Keratinocyte (primary cell): ENCODE measurements around the gene NRG3. TPM values are rescaled to one million over a fixed set of nuclear protein-coding genes. Genes with fewer than 3 reads are reported as not detected.

Source experiments
- DNase-seq: peaks from one replicate; pipeline ENCODE4 v3.0.0-alpha.2; 2011; ENCODE audit warnings: low read depth, missing footprints, low spot score
- FAIRE-seq: peaks from 2 replicates; lab custom pipeline; 2011; peaks lifted over from hg19 to GRCh38; lab: Jason Lieb, UNC
- H2AFZ ChIP-seq: 2 replicates; pipeline ENCODE4 v1.6.0; 2012; ENCODE audit warnings: low read length, control low read depth, inconsistent platforms; ENCODE audit not compliant: control insufficient read depth
- H3K27ac ChIP-seq: 2 replicates; pipeline ENCODE4 v1.5.1; 2011; ENCODE audit warnings: low read length; ENCODE audit not compliant: control insufficient read depth, insufficient read depth
- H3K27me3 ChIP-seq: 3 replicates; pipeline ENCODE4 v1.6.0; 2011; ENCODE audit warnings: low read length; ENCODE audit not compliant: control insufficient read depth, insufficient read depth; ENCODE audit errors: extremely low read depth
- H3K36me3 ChIP-seq, 2 experiments: 2 replicates in 1 of 2; 3 replicates in 1 of 2; pipeline ENCODE4 v1.5.1; 2011; ENCODE audit warnings: low read length in 2 of 2, mild to moderate bottlenecking in 1 of 2; ENCODE audit not compliant: control insufficient read depth in 2 of 2, insufficient read depth in 2 of 2; ENCODE audit errors: extremely low read depth in 1 of 2
- H3K4me1 ChIP-seq: 3 replicates; pipeline ENCODE4 v1.5.1; 2011; ENCODE audit warnings: low read length; ENCODE audit not compliant: control insufficient read depth, insufficient read depth; ENCODE audit errors: extremely low read depth
- H3K4me2 ChIP-seq: 3 replicates; pipeline ENCODE4 v1.6.0; 2011; ENCODE audit warnings: low read depth, low read length; ENCODE audit not compliant: control insufficient read depth, insufficient read depth; ENCODE audit errors: extremely low read depth
- H3K4me3 ChIP-seq, 3 experiments: fragments of 200-600 bp in 1 of 3; sonication (generic) in 1 of 3; 2 replicates in 2 of 3; 3 replicates in 1 of 3; pipeline ENCODE4 v1.5.1; 2011 to 2016; ENCODE audit warnings: low read length in 3 of 3, mild to moderate bottlenecking in 3 of 3, control low read depth in 2 of 3, inconsistent platforms in 1 of 3, low read depth in 1 of 3, mixed read lengths in 1 of 3, mixed run types in 1 of 3, moderate library complexity in 1 of 3; ENCODE audit not compliant: control insufficient read depth in 2 of 3, insufficient read depth in 2 of 3; ENCODE audit errors: extremely low read depth in 1 of 3
- H3K79me2 ChIP-seq: 2 replicates; pipeline ENCODE4 v1.6.0; 2012; ENCODE audit warnings: low read length; ENCODE audit not compliant: control insufficient read depth, insufficient read depth
- H3K9ac ChIP-seq: 3 replicates; pipeline ENCODE4 v1.6.0; 2011; ENCODE audit warnings: low read length; ENCODE audit not compliant: control insufficient read depth, insufficient read depth; ENCODE audit errors: extremely low read depth
- H3K9me1 ChIP-seq: 3 replicates; pipeline ENCODE4 v1.6.0; 2011; ENCODE audit warnings: low read length; ENCODE audit not compliant: control insufficient read depth, insufficient read depth; ENCODE audit errors: extremely low read depth
- H3K9me3 ChIP-seq: 2 replicates; pipeline ENCODE4 v1.5.1; 2012; ENCODE audit warnings: low read depth, low read length; ENCODE audit not compliant: control insufficient read depth
- H4K20me1 ChIP-seq: 3 replicates; pipeline ENCODE4 v1.6.0; 2011; ENCODE audit warnings: low read length; ENCODE audit not compliant: control insufficient read depth, insufficient read depth; ENCODE audit errors: extremely low read depth
- CTCF ChIP-seq, 3 experiments: IDR thresholded peaks in 1 of 3; conservative IDR thresholded peaks in 1 of 3; optimal IDR thresholded peaks in 1 of 3; 2 replicates in 2 of 3; 3 replicates in 1 of 3; pipeline versions ENCODE3 to v1.5.1; 2011; ENCODE audit warnings: low read length in 3 of 3, mild to moderate bottlenecking in 3 of 3, moderate library complexity in 2 of 3, control low read depth in 1 of 3, inconsistent platforms in 1 of 3; ENCODE audit not compliant: insufficient read depth in 2 of 3; ENCODE audit errors: extremely low read depth in 1 of 3
- EZH2 ChIP-seq: IDR thresholded peaks from one replicate; pipeline ENCODE4 v1.6.1; 2012; ENCODE audit warnings: inconsistent platforms, mild to moderate bottlenecking, low read length, moderate library complexity
- dilution Hi-C: fragments of 300-500 bp; cut with MboI; formaldehyde crosslinking; loops from one replicate; pipeline ENCODE4 v1.7.0; 2020; ENCODE audit warnings: low sequenced_read_pairs; ENCODE audit not compliant: extremely low pct_ligation_motif_present
- polyA plus RNA-seq, 5 experiments: library from polyadenylated mRNA; depleted of rRNA in 3 of 5; stranded (reverse) in 3 of 5; stranded (forward) in 1 of 5; unstranded in 1 of 5; fragments of >200 nt; gene quantifications; 1 replicate in 1 of 5; 2 replicates in 3 of 5; 3 replicates in 1 of 5; pipeline versions ENCODE4 v1.2.1 to v1.2.3, GENCODE V29; 2011 to 2012; ENCODE audit warnings: missing spikeins in 2 of 5, low read depth in 1 of 5, low replicate concordance in 1 of 5

Gene NRG3
- polyA plus RNA-seq, 1 donor (not counting 4 experiments of a cell fraction or from before 2014, with no cell fraction given): not detected

GRCh38 chr10:82160307-82160706, 285.3 kb downstream of the NRG3 start:
- H3K4me3 ChIP-seq: no peak overlapping the region
- H3K4me1 ChIP-seq: no peaks in the 10 kb centered on the region
- H3K36me3 ChIP-seq: no peaks in the 10 kb centered on the region
- no peak overlapping the region for H3K9ac ChIP-seq
- no peaks in the 10 kb centered on the region for H3K9me1 ChIP-seq
- no peak overlapping the region for H3K4me2 ChIP-seq
- no peak overlapping the region for H3K27ac ChIP-seq
- H2AFZ ChIP-seq: no peak overlapping the region
- no peaks in the 10 kb centered on the region for H3K27me3 ChIP-seq
- dilution Hi-C loops: no loop called here
- H3K79me2 ChIP-seq: no peaks in the 10 kb centered on the region
- FAIRE-seq (no peak), DNase-seq (no peak)
- H3K9me3 ChIP-seq: peaks cover 1% of the 10 kb centered on the region
- no peak for TF ChIP-seq EZH2
- no peak for TF ChIP-seq CTCF (optimal IDR thresholded peaks at IDR 0.05 in 1 of 3, IDR thresholded peaks at IDR 0.05 in 1 of 3, conservative IDR thresholded peaks at IDR 0.05 in 1 of 3; ENCODE audit: extremely low read depth in 1 of 3, insufficient read depth in 2 of 3, low read length in 3 of 3)
- no peaks in the 10 kb centered on the region for H4K20me1 ChIP-seq

GRCh38 chr10:82161264-82161663, 286.3 kb downstream of the NRG3 start:
- no peak for TF ChIP-seq EZH2
- TF ChIP-seq CTCF (optimal IDR thresholded peaks at IDR 0.05 in 1 of 3, IDR thresholded peaks at IDR 0.05 in 1 of 3, conservative IDR thresholded peaks at IDR 0.05 in 1 of 3; ENCODE audit: extremely low read depth in 1 of 3, insufficient read depth in 2 of 3, low read length in 3 of 3): no peak
- Histone ChIP-seq H3K4me3 (no peak overlapping the region), H2AFZ (no peak overlapping the region), H3K4me2 (no peak overlapping the region), H3K9me3 (peaks cover 1% of the 10 kb centered on the region), H4K20me1 (no peaks in the 10 kb centered on the region), H3K79me2 (no peaks in the 10 kb centered on the region), H3K36me3 (no peaks in the 10 kb centered on the region), H3K9me1 (no peaks in the 10 kb centered on the region), H3K4me1 (no peaks in the 10 kb centered on the region), H3K9ac (no peak overlapping the region), H3K27me3 (no peaks in the 10 kb centered on the region), H3K27ac (no peak overlapping the region)
- dilution Hi-C loops: no loop called here
- FAIRE-seq: no peak
- DNase-seq: no peak
